GM21447 (cell line): ENCODE data around the gene UAP1L1.
A peak's percentile ranks its signal among the peaks of the same experiment; 100 is the strongest.

Experiments used
- ATAC-seq: cut with Tn5 transposase; IDR thresholded peaks from one replicate; pipeline ENCODE4 v1.9.1; 2021; ENCODE audit not compliant: unreplicated experiment

Gene UAP1L1

DNA sequence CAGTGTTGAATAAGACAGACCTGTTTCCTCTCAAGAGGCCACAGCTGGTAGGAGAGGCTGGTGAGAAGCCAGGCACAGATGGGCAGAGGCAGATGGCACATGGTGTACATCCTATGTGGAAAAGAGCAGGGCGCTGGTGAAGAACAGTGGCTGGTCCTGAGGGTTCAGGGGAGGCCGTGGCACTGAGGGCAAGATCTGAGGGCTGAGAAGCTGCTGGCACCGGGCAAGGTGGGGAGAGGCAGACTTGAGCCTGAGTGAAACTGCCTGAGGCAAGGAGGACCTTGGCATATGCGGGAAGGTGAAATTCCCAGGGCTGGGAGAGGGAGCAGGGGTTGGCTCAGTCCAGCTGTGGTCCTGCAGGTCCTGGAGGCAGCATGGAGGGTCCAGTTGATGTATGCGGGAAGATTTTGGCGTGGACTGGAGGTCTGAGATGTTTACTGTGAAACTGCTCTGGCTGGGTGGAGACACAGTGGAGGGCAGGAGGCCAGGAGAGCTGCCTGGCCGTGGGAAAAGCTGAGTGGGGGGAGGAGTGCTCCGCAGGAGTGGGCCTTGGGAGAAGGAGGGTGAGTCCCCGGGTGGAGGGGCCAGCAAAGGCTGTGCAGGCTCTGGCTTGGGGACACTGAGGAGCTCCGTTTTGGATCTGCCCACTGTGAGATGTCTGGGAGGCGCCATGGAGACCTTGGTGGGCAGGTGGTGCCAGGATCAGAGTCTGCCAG is 12.1 kb downstream of the UAP1L1 start:
- ATAC-seq, result no peak

DNA sequence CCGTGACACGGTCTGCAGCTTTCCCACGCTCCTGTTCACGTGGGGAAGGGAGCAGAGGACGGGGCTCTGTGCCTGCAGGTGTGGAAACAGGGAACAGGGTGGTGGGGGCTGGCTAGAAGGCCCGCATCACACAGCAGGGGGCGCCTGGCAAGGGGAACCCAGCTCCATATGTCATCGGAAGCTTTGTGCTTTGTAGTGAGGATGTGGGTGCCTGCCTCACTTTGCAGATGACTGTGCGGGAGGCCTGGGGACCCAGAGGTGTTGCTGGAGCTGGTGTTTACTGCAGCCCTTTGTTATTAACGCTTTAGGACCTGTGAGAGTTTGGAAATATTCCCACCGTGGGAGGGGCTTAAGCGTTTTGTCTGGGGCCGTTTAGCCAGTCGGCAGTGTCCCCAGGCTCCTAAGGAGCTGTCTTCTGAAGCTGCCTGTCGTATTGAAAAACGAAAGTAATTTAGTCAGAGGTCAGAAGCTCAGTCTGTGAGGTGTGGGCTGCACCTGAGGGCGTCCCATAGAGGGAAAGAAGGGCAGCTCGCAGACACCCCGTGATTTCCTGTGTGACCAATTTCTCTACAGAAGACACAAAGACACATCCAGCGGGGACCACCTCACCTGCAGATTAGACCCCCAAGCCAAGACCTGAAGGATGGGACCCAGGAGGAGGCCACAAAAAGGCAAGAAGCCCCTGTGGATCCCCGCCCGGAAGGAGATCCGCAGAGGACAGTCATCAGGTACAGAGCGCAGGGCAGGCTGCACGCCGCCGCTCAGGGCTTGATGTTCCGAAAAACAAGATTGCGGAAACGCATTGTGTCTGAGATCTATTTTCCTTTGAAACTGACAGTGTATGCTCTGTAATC is 18.6 kb downstream of the UAP1L1 start:
- peak; percentile 86 for ATAC-seq

DNA sequence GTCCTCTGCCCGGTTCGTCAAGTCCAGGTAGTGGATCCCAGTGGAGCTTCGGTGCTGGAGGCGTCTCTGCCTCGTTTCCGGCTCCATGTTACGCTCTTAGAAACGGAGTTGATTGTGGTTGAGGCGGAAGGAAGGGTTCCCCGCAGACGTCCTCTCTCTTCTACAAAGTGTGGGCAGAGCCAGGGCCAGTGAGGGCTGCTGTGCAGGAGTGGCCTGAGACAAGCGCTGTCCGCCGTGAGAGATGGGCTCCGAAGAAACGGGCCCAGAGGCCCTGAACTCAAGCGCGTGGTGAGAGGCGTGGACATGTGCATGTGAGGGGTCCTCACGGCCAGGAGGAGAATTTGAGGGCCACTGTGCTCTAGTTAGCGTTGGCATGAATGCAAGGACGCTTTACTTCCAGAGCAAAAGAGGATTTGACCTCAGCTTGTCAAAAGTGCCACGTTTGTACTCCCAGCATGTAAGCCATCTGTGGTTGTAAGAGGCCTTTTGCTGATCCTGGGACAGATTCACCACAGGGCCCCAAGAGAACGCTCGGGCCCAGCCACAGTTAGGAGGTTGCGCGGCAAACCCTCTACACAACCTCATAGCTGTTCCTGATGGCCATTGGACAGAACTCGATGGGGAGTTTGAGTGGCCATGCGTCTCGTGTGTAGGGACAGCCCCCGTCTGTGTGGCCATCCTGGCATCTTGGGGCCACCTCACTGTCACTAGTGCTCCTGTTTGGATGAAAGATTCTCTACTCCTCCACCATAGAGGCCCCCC is 19.6 kb downstream of the UAP1L1 start:
- no peak for ATAC-seq

DNA sequence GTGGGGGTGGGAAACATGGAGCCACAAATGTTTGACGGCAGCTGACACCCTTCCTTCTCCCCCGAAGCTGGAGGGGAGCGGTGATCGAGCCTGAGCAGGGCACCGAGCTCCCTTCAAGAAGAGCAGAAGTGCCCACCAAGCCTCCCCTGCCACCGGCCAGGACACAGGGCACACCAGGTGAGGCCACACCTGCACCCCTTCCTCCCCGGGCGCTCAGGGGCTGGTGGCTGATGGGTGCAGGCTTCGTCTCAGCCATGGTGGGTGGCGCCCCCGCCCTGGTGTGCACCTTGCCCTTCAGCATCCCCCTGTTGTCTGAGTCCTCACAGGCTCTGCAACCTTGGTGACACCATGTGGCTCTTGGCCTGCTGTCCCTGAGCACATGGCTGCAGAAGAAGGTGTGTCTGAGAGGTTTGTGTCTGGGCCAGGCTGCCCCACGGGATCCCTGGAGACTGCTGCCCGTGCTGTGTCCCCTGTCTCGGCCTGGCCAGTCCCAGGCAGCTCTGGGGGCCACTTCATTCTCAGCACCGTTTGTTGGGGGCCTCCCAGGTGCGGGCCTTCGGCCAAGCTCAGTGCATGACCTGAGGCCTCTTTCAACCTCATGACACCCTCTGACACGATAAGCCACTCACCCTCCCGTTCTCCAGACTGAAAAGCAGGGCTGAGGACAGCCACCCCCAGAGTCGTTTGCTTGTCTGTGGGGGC is 20.6 kb downstream of the UAP1L1 start:
- ATAC-seq, result no peak

DNA sequence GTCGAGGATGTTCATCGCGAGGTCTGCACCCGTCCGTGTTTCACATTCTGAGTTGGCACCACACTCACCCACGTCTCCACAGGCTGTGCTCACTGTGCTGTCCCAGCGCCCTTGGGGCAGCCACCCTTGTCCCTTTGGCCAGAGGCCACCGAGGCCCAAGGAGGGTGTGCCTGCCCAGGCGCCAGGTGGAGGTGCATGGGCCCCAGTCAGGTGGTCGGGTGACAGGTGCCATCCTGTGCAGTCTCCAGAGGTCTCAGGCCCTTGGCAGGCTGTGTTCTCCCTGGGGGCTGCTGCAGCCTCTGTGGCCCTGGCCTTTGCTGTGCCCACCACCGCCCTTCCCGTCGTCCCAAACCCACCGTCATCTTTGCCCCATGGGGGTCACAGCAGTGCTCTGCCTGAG is 21.9 kb downstream of the UAP1L1 start:
- no peak for ATAC-seq

DNA sequence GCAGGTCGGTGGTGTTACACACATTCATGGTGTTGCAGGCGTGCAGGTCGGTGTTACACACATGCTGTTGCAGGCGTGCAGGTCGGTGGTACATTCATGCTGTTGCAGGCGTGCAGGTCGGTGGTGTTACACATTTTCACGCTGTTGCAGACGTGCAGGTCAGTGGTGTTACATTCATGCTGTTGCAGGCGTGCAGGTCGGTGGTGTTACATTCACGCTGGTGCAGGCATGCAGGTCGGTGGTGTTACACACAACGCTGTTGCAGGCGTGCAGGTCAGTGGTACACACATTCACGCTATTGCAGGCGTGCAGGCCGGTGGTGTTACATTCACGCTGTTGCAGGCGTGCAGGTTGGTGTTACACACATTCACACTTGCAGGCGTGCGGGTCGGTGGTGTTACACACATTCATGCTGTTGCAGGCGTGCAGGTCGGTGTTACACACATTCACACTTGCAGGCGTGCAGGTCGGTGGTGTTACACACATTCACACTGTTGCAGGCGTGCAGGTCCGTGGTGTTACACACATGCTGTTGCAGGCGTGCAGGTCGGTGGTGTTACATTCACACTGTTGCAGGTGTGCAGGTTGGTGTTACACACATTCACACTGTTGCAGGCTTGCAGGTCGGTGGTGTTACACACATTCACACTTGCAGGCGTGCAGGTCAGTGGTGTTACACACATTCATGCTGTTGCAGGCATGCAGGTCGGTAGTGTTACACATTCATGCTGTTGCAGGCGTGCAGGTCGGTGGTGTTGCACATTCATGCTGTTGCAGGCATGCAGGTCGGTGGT is 26.1 kb downstream of the UAP1L1 start:
- no peak for ATAC-seq

DNA sequence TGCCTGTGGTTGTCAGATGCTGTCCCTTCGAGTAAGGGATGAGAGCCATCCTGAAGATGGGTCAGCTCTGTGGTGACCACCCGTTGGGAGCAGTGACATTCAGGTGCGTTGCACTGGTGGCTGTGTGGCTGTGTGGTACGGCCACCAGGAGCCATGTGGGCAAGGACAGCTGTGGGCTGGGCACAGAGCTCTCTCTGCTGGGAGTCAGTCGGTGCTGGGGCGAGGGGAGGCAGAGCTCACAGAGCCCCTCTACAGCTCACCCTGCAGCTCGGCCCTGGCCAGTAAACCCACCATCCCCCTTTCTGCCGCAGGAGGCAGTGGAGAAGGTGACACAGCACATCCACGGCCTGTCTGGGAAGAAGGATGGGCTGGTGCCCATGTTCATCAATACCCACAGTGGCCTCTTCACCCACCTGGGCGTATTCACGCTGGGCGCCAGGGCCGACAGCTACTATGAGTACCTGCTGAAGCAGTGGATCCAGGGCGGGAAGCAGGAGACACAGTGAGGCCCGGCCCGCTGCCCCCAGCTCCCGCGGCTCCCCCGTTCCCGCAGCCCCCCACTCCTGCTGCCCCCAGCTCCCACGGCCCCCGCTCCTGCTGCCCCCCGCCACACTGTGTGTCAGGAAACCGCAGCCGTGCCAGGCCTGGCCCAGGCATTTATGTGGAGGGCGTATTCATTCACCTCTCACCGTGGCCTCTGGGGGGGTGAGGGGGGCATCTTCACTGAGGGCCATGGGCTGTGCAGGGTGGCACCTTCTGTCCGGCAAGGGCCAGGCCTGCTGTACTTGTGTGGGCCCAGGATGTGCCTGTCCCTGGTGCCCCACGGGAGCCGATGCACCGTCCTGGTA is 28.7 kb downstream of the UAP1L1 start:
- ATAC-seq, result no peak

DNA sequence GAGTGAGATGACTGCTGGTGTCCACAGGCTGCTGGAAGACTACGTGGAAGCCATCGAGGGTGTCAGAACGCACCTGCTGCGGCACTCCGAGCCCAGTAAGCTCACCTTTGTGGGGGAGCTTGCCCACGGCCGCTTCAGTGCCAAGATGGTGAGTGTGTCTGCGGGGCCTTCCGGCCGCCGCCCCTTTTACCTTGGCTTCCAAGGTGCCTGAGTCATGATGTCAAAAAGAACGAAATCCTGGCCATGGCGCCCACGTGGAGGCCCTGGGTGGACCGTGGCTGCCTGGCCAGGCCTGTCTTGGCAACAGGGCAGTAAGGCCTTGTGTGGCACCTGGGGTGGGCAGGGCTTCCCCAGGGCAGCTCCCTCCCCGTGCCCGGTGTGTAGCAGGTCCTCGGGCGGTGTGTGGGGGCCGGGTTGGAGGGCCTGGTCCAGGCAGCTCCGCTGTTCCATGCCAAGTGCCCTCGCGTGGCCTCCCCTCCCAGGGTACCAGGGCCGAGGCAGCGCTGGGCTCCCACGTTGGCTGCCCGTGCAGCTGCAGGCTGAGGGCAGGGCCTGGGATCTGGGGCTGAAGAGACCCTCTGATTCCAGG is 29.4 kb downstream of the UAP1L1 start:
- no peak for ATAC-seq

DNA sequence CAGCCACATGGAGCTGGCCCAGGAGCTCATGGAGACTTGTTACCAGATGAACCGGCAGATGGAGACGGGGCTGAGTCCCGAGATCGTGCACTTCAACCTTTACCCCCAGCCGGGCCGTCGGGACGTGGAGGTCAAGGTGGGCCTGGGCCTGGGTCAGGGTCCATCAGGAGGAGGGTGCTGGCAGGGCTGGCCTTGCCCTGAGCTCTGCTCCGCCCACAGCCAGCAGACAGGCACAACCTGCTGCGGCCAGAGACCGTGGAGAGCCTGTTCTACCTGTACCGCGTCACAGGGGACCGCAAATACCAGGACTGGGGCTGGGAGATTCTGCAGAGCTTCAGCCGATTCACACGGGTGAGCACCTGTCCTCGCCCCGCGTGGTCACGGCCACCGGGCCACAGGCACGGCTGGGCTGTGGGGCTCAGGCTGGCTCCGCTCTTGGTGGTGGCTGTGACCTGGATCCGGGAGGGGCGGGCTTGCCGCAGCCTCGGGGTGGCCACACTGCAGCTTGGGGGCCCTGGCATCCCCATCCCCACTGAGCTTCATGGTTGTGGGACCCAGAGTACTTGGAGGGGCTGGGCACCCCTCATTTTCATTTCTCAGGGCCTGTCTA is 30.1 kb downstream of the UAP1L1 start:
- no peak for ATAC-seq

DNA sequence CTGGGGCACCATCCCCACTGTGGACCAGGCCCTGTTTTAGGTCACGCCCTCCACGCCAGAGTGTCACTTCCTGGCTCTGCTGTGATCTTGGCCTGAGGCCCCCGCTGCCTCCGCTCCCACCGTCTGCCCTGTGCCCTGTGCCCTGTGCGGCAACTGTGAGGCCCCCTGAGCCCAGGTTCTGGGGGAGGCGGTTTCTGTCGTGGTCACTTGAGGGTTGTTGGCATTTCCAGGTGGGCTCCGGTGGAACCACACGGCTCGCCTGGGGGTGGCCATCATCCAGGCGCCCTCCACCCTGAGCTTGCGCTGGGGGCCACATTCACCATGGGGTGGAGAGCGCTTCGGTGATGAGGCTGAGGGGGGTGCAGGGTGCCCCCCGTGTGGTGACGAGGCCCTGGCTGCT is 30.7 kb downstream of the UAP1L1 start:
- ATAC-seq, result no peak

DNA sequence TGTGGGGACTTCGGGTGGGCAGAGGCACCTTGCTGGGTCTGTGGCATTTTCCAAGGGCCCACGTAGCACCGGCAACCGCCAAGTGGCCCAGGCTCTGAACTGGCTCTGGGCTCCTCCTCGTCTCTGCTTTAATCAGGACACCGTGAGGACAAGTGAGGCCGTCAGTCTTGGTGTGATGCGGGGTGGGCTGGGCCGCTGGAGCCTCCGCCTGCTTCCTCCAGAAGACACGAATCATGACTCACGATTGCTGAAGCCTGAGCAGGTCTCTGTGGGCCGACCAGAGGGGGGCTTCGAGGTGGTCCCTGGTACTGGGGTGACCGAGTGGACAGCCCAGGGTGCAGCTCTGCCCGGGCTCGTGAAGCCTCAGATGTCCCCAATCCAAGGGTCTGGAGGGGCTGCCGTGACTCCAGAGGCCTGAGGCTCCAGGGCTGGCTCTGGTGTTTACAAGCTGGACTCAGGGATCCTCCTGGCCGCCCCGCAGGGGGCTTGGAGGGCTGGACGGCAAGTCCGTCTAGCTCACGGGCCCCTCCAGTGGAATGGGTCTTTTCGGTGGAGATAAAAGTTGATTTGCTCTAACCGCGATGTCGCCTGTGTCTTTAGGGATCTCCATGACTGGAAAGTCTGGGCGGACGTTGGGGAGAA is 31.4 kb downstream of the UAP1L1 start:
- no peak for ATAC-seq

DNA sequence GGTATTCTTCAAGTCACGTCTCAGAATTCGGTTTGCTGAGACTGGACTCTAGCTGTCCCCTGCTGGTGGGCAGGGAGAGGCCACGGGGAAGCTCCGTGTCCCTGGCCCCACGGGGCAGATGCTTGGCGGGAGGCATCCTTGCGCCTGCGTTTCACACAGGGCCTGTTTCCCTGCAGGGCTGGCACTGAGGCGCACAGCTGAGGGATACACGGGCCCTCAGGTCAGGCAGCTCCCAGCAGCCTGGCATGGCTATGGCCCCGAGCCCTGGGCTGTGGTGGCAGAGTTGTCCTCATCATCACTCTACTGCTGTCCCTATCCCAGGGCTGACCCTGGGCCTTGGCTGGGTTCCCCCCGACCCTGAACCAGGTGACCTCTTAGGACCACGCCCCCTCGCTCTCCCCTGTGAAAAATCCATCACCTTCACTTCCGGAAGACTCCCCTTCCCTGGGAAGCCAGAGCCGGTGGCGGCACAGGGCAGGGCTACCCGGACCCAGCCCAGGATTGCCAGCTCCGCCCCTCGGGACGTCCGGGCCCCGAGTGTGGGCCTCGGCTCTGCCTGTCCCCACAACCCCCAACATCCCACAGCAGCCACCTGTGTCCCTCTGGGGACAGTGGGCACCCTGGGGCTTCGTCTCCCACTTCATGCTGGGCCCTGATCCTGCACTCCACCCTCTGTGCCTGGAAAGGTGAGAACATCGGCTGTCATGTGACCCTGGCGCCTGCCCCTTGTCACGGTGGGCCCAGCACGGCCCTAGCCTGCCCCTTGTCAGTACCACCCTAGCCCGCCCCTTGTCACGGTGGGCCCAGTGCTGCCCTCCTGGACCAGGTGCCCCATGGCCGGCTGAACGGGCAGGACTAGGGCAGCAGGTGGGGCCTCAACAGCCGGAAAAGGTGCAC is 32.2 kb downstream of the UAP1L1 start:
- ATAC-seq, result no peak

DNA sequence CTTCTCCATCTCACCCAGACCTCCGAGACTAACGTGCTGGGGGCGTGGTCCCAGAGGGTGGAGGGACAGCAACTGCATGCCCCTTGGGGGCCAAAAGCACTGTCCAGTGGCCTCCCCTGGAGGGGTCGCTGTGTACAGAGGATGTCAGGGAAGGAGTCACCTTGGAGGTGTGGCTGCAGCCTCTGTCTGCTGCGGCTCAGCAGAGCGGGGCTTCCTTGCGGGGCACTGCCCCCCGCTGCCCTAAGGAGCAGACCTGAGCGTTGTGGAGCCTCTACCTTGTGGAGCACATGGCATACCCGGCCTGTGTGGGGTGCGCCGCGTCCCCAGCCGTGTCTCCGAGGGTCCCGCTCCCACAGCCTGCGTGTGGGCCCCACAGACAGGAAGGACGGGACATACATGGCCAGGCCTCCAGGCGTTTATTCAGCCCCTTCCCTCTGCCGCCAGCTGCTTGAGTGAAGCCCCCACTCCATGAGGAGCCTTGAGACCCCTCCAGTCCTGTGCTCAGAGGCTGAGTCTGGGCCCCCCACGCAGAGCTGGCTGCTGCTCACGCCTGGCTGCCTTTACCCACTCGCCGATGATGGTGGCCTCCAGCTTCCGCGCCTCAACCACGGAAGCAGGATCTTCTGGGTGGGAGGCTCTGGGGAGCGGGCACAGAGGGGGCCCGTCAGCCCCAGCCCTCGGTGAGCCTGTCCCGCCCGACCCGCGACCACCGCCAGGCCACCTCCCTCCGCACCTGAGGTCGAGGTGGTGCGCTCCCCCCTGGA is 33.0 kb downstream of the UAP1L1 start:
- no peak for ATAC-seq

DNA sequence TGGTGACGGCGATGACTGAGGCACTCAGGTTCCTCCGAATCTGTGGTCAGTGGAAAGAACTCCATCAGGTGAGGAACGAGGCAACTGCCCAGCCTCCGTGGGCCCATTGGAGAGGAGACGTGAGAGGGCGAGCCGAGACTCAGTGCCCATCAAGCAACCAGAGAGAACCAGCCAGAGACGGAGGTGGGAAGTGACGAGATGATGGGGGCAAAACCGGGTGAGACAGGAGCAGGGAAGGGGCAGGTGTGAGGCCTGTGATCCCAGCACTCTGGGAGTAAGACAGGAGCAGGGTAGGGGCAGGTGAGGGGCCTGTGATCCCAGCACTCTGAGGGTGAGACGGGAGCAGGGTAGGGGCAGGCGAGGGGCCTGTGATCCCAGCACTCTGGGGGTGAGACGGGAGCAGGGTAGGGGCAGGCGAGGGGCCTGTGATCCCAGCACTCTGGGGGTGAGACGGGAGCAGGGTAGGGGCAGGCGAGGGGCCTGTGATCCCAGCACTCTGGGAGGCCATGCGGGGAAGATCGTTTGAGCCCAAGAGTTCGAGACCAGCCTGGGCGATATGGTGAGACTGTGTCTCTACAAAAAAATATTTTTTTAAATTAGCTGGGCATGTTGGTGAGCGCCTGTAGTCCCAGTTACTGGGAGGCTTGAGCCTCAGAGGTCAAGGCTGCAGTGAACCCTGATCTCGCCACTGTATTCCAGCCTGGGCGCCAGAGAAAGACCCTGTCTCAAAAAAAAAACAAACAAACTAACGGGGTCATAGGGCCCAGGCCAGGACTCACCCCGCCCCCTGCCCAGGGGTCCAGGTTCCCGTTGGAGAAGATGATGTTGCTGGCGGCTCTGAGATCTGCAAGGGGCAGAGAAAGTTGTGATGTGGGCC is 33.8 kb downstream of the UAP1L1 start:
- ATAC-seq, result no peak

DNA sequence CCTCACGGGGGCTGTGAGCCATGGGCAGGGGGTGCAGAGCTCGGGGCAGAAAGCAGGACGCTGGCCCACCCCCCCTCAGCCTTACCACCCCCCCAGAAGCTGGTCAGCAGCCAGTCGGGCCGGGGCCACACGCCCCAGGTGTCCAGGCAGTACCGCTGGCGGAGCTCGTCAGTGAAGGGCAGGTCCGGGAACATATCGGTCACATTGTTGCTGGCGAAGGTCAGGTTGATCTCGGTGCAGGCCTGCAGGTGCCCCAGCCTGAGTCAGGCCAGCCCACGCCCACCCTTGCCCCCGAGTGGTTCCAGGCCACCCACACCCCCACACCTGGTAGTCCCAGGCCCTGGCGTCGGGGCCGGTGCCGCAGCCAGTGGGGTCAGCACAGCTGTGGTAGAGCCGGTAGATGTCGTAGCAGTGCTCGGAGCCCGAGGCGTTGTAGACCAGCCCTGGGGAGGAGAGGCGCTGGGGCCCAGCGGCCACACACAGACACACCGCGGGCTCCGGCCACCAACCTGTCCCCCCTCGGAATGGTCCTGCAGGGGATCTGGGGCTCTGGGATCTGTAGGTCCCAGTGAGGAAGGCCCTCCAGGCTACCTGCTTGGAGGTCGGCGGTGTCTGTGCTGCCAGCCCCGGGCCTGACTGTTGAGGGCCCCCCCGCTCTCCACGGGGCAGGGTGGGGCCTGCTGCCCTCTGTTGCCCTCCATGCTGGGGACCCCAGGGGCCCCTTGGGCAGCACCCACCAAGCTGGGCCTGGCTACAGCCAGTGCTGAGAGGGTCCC is 34.7 kb downstream of the UAP1L1 start:
- ATAC-seq, result no peak
